Brain pericyte (primary cell): ENCODE measurements around the gene ENTR1.
A peak's percentile ranks its signal among the peaks of the same experiment; 100 is the strongest.

ENCODE experiments used
- DNase-seq: peaks from one replicate; pipeline ENCODE4 v3.0.0-alpha.2; 2012; ENCODE audit warnings: low read depth, low spot score

The ENTR1 gene

DNA sequence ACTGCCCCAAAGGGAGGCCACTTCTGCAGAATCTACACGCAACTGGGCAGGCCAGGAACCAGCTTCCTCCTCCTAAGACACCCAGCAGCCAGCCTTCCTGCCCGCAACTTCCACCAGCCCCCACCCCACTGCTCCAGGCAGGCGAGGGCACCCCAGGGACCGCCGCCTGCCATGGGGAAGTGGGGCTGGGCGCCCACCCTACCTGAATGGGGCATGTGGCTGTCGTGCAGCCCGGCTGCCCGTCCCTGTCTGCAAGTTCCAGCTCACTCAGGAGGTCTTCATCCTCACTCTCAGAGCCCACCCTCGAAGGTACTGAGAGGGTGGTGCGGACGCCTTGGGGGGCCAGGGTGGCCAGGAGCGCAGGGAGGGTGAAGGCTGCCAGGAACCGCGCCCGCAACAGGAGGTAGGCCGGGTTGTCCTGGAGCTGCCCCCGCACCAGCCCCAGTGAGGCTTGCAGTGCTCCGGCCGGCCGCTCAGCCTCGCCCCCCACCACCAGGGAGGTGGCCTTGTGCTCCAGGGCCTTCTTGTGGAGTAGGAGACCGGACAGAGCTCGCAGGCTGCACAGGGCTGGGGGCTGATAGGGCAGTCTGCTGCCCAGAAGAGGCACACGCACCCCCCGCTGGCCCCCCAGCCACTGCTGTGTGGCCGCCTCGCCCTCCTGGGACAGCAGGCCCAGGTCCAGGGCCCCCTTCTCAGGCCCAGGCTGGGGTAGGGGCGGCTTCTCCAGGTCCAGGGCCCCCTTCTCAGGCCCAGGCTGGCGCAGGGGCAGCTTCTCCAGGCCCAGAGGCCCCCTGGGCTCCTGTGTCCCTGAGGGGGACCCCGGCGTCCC, 32.9 kb downstream of the ENTR1 start:
- DNase-seq: no peak

DNA sequence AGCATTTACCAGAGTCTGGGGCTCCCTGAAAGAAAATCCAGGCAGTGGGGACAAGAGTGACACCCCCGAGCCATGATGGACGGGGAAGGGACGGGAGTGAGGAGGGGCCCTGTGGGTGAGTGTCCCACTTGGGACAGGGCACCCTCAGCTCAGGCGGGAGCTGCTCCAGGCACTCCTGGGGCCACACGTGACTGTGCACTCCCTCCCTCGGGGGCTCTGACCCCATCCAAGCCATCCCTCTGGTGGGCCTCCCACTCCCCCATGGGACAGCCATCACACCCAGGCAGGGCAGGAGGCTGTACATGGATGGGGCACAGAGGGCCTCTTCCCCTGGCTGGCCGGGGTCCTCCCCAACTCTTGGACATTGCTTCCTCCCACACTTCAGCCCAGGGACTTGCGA, 34.0 kb downstream of the ENTR1 start:
- DNase-seq: no peak

- no peak for DNase-seq
Observed at GRCh38 chr9:136375096-136375495, 35.3 kb downstream of the ENTR1 start.

- DNase-seq: no peak
Observed at GRCh38 chr9:136374183-136374575, 36.2 kb downstream of the ENTR1 start.

- no peak for DNase-seq
Observed at GRCh38 chr9:136373300-136374182, 36.9 kb downstream of the ENTR1 start, which contains the start of gene CARD9. Gene CARD9, minus strand, starts transcription at chr9:136373669. Its CDS starts 1,591 bp downstream, at chr9:136372078.

DNA sequence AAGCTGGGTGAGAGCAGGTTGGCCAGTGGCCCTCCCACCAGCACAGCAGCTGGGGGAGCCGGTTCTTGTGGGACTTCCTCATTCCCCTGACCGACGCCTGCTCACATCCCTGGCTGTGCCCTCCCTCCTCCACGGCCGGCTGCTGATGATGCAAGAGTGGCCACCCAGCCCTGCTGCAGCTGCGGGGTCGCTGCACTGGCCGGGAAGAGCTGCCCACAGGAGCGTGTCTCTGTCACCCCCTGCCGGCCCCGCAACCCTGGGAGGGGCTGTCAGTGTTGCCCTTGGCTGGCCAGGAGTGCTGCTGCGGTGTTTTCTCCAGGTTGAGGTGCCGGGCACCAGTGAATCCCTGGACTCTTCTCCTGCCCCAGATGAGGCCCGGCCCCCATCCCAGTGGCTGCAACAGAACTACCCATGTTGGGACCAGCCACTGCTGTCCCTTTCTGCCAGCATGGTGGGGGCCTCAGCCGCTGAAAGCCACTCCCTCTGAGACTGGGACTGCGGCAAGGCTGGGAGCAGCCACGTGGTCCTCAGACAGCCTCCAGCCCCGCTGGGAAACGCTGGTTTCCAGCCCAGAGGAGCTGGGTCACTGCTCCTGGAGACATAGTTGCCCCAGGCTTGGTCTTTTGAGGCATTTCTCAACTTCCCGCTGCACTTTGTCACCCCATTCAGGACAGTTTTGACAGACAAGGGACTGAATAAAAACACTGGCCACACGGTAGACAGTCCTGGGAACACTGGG, 37.7 kb downstream of the ENTR1 start:
- DNase-seq: peak; percentile 55

- DNase-seq: no peak
Observed at GRCh38 chr9:136372006-136372405, 38.4 kb downstream of the ENTR1 start.

GRCh38 chr9:136371533-136371880, 38.9 kb downstream of the ENTR1 start:
- no peak for DNase-seq

DNA sequence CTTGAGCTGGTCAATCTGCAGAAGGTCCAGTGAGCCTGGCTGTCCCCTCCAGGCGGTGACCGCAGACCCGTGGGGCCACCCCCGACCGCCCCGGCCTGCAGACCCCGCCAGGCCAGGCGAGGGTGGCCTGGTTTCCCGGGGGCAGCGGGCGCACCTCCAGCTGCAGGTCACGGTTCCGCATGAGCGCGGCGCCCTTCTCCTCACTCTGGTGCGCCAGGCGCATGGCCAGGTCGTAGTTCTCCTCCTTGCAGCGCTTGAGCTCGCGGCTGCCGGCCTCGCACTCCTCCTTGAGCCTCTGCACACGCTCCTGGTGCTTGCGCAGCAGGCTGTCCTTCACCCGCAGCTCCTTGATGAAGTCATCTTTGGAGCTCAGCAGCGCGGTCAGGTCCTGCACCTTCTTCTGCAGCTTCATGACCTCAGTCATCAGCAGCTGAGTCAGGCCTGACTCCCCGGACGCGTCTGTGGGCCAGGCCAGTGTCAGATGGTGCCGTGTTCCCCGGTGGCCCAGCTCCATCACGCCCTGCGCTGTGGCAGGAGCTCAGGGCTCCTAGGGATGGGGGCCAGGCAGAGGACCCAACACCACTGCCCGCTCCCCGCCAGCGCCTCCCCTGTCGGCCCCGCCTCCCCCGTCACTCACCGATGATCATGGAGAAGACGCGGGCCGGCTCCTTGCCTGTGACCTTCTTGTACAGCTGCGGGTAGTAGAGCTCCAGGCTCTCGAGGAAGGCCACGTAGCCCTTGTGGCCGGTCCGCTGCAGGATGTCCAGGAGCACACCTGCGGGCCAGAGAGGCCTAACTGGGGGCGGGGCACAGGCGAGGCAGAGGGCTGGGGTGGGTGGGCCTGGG, 39.5 kb downstream of the ENTR1 start:
- no peak for DNase-seq

DNA sequence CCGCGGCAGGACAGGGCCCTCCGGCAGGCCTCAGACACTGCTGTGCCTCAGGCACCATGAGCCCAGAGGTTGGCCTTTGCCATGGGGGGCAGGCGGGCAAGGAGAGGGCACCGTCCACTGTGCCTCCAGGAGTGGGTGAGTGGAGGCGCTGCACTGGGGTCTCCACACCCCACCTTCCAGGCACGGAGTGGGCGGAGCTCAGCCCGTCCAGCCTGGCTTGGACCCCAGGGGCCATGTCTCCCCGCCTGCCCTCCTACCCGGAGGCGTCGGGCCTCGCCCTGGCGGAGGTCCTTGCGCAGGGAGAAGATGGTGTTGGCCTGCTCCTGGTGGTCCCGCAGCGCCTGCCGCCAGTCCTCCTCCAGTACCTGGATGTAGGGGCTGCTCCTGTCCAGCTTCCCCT, 40.4 kb downstream of the ENTR1 start:
- no peak for DNase-seq

- DNase-seq: no peak
Observed at GRCh38 chr9:136368190-136368589, 42.2 kb downstream of the ENTR1 start.

DNA sequence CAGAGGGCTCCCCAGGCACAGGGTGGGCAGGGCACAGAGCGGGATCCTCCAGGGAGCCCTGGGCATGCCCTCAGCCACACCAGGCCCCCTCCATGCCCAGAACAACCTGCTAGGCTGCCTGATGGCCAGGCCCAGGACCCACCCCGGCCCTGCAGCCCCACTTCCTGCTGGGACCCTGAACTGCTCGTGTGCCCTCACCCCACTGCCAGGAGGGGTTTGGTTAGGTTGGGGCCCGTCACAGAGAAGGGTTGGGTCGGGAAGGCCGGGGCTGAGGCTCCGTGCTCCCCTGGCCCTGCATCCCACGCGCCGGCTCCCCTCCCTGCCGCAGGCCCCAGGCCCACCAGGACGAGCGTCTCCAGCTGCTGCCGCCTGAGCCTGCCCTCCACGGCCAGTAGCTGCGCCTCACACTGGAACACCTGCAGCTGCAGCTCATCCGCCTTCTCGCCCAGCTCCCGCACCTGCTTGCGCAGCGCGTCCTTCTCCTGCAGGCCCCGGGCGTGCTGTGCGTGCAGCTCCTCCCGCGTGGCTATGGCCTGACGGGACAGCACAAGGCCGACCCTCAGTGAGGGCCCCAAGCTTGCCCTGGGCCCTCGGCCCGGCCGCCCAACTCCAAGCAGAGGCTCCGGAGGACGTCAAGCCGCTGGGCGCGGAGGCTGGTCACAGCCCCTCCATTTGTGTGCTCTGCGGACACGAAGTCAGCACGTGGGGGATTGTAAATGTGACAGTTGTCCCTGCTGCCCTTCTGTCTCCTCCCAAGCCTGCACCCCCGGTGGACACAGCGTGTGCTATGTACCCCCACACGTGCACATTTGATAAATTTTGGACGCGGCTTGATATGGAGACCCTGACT, 42.9 kb downstream of the ENTR1 start:
- no peak for DNase-seq

GRCh38 chr9:136366826-136367225, 43.6 kb downstream of the ENTR1 start:
- no peak for DNase-seq

GRCh38 chr9:136365775-136366222, 44.6 kb downstream of the ENTR1 start:
- DNase-seq: no peak

DNA sequence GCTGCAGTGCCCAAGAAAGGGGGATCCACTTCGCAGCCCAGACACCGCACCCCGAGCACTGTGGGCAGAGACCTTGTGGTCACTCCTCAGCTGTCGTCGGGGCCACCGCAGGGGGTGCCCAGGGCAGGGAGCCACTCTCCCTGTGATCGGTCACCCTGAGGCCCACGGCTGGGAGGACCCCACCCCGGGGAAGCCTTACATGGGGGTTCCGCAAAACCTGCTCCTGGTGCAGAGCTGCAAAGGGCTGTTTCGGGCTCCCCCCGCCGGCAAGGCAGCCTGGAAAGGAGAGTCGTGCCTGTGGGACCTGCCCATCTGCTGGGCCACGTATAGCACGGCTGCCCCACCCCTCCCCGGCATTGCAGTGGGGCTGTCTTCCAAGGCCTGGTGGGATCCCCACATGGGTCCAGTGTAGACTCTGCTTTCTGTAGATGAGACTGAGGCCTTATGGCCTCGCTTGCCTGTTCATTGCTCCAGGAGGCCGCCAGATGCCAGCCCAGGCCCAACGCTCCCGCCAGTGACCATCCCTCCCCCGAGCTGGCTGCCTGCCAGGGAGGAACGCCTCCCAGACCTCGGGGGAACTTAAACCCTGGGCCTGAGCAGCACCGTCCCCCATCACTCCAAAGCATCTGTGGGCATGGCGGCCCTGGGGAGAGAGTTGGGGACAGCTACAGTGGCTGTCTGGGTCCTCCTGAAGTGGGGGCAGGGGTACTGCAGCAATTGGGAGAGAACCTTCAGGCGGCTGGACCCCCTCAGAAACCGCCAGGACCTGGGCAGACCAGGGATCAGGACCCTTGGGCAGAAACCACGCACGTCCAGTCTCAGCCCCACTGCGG, 45.3 kb downstream of the ENTR1 start:
- no peak for DNase-seq

- no peak for DNase-seq
Observed at GRCh38 chr9:136363949-136364748, 46.3 kb downstream of the ENTR1 start.

- peak; percentile 63 for DNase-seq
Observed at GRCh38 chr9:136363106-136363948, 47.1 kb downstream of the ENTR1 start, which contains the start of gene DNLZ. Gene DNLZ, minus strand, starts transcription at chr9:136363744. Its CDS starts 30 bp downstream, at chr9:136363714.
